ENCODE measurements around the gene TRHDE.
A peak's percentile ranks its signal among the peaks of the same experiment; 100 is the strongest.
"Not testable (repeated sequence)": the region's sequence is repeated elsewhere in the genome, so short reads cannot be mapped to it uniquely, and the experiment has no call there.

The TRHDE gene

GRCh38 chr12:72511906-72512305 lies 239.7 kb downstream of the TRHDE start:
- DNase-seq (ENCODE audit: low read depth) = peak; percentile 15

- DNase-seq (ENCODE audit: low read depth) = not testable (repeated sequence)
These were observed 248.0 kb downstream of the TRHDE start for GRCh38 chr12:72520044-72520678.

- no peak for DNase-seq (ENCODE audit: low read depth)
These were observed 249.2 kb downstream of the TRHDE start for GRCh38 chr12:72521326-72521725.

GRCh38 chr12:72522411-72522810 lies 250.2 kb downstream of the TRHDE start:
- no peak for DNase-seq (ENCODE audit: low read depth)

- no peak for DNase-seq (ENCODE audit: low read depth)
These were observed 251.6 kb downstream of the TRHDE start for GRCh38 chr12:72523754-72524153.

GRCh38 chr12:72535212-72535990 lies 263.2 kb downstream of the TRHDE start:
- DNase-seq (ENCODE audit: low read depth) = no peak

GRCh38 chr12:72540811-72541210 lies 268.6 kb downstream of the TRHDE start:
- DNase-seq (ENCODE audit: low read depth) = peak; percentile 0

GRCh38 chr12:72543777-72544467 lies 271.8 kb downstream of the TRHDE start:
- DNase-seq (ENCODE audit: low read depth) = no peak

- no peak for DNase-seq (ENCODE audit: low read depth)
These were observed 273.9 kb downstream of the TRHDE start for GRCh38 chr12:72546106-72546505.

- peak; percentile 1 for DNase-seq (ENCODE audit: low read depth)
These were observed 275.4 kb downstream of the TRHDE start for GRCh38 chr12:72547573-72547972.

- no peak for DNase-seq (ENCODE audit: low read depth)
These were observed 277.0 kb downstream of the TRHDE start for GRCh38 chr12:72549184-72549583.

GRCh38 chr12:72560003-72560769 lies 288.0 kb downstream of the TRHDE start:
- no peak for DNase-seq (ENCODE audit: low read depth)

GRCh38 chr12:72570601-72571000 lies 298.4 kb downstream of the TRHDE start:
- DNase-seq (ENCODE audit: low read depth) = no peak

GRCh38 chr12:72574138-72574537 lies 302.0 kb downstream of the TRHDE start:
- DNase-seq (ENCODE audit: low read depth) = no peak

- no peak for DNase-seq (ENCODE audit: low read depth)
These were observed 306.2 kb downstream of the TRHDE start for GRCh38 chr12:72578327-72578726.

GRCh38 chr12:72586456-72586855 lies 314.3 kb downstream of the TRHDE start:
- DNase-seq (ENCODE audit: low read depth) = no peak

GRCh38 chr12:72602581-72602980 lies 330.4 kb downstream of the TRHDE start:
- DNase-seq (ENCODE audit: low read depth) = no peak

- DNase-seq (ENCODE audit: low read depth) = no peak
These were observed 333.8 kb downstream of the TRHDE start for GRCh38 chr12:72605975-72606374.

- DNase-seq (ENCODE audit: low read depth) = no peak
These were observed 338.2 kb downstream of the TRHDE start for GRCh38 chr12:72610342-72610741.

GRCh38 chr12:72610854-72611358 lies 338.7 kb downstream of the TRHDE start:
- DNase-seq (ENCODE audit: low read depth) = no peak

- DNase-seq (ENCODE audit: low read depth) = no peak
These were observed 340.0 kb downstream of the TRHDE start for GRCh38 chr12:72612171-72612570.

- no peak for DNase-seq (ENCODE audit: low read depth)
These were observed 346.6 kb downstream of the TRHDE start for GRCh38 chr12:72618764-72619163.
